Esophagus muscularis mucosa (tissue), 4 donors: ENCODE measurements around the gene BEST2. TPM values are rescaled to one million over a fixed set of nuclear protein-coding genes. Genes with fewer than 3 reads are reported as not detected.

Source experiments
- DNase-seq: peaks from one replicate; pipeline ENCODE4 v3.0.0-alpha.2; 2017; ENCODE audit errors: extremely low spot score
- H3K27ac ChIP-seq, 4 donors: fragments of 200-600 bp; sonication (generic); replicated peaks in 1 of 4; 1 replicate in 3 of 4; 2 replicates in 1 of 4; pipeline ENCODE4 v1.5.1; 2016 to 2019; ENCODE audit warnings: mild to moderate bottlenecking in 1 of 4
- H3K27me3 ChIP-seq, 4 donors: fragments of 200-600 bp; sonication (generic); one replicate each; pipeline versions ENCODE4 v1.5.1 to v1.6.0; 2016 to 2019
- H3K36me3 ChIP-seq, 4 donors: fragments of 200-600 bp; sonication (generic); one replicate each; pipeline ENCODE4 v1.5.1; 2016 to 2019
- H3K4me1 ChIP-seq, 4 donors: fragments of 200-600 bp; sonication (generic); one replicate each; pipeline ENCODE4 v1.5.1; 2016 to 2019
- H3K4me3 ChIP-seq, 4 donors: fragments of 200-600 bp; sonication (generic); 1 replicate in 2 of 4; 2 replicates in 2 of 4; pipeline ENCODE4 v1.5.1; 2016 to 2019; ENCODE audit warnings: mild to moderate bottlenecking in 4 of 4, moderate library complexity in 1 of 4
- H3K9me3 ChIP-seq, 4 donors: fragments of 200-600 bp; sonication (generic); 1 replicate in 3 of 4; 2 replicates in 1 of 4; pipeline ENCODE4 v1.5.1; 2016 to 2019
- CTCF ChIP-seq, 3 experiments: fragments of 200-600 bp in 2 of 3; fragments of 450-650 bp in 1 of 3; sonication (generic) in 2 of 3; IDR thresholded peaks; one replicate each; pipeline ENCODE4 v1.5.1; 2017 to 2019; ENCODE audit warnings: antibody characterized with exemption in 3 of 3, mild to moderate bottlenecking in 2 of 3, moderate library complexity in 1 of 3
- EP300 ChIP-seq: sonication (generic); formaldehyde crosslinking; IDR thresholded peaks from one replicate; pipeline ENCODE4 v1.6.1; 2017; ENCODE audit warnings: antibody characterized with exemption
- POLR2A ChIP-seq: fragments of 450-650 bp; IDR thresholded peaks from one replicate; pipeline ENCODE4 v1.6.1; 2017; ENCODE audit warnings: antibody characterized with exemption, moderate library complexity, mild to moderate bottlenecking, low read depth
- POLR2AphosphoS5 ChIP-seq, 2 donors: sonication (generic); formaldehyde crosslinking; IDR thresholded peaks; one replicate each; pipeline ENCODE4 v1.6.1; 2017; ENCODE audit warnings: antibody characterized with exemption in 2 of 2
- WGBS: methylation state at CpG from one replicate; pipeline ENCODE4 v1.1.5; 2018; 5-methylcytosine and 5-hydroxymethylcytosine counted together
- intact Hi-C: fragments of 100-400 bp; cut with DNase I; formaldehyde crosslinking; loops from one replicate; pipeline ENCODE4 v1.15.1; 2023
- total RNA-seq, 4 donors: library from RNA; depleted of rRNA; stranded (reverse); fragments of >200 nt; gene quantifications; one replicate each; pipeline versions ENCODE4 v1.1.0 to v1.2.1, GENCODE V29; 2016

The BEST2 gene
- total RNA-seq, 4 donors from 2014 or later, result not detected

DNA sequence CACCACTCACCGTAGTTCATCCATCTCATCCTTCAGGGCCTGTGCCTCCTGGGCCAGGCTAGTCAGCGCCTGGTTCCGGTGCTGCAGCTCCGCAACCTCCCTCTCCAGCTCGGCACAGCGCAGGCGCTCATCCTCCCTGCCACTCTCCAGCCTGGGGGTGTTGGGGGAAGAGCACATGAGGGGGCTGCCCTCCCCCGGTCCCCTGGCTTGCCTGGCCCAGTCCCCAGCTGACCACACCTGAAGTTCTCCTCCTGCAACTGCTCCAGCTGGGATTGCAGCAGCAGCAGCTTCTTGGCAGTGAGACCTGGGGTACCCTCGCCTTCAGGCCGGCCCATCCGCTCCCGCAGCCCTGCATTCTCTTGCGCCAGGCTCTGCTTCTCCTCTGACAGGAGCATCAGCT lies 19.3 kb downstream of the BEST2 start:
- TF ChIP-seq POLR2A (no peak), CTCF (IDR thresholded peaks at IDR 0.05) (no peak), EP300 (no peak), POLR2AphosphoS5 (IDR thresholded peaks at IDR 0.05) (no peak)
- Histone ChIP-seq H3K36me3 (peaks cover 0 to 35% (median 19%) of the 10 kb centered on the region in 4 donors), H3K27me3 (no peaks in the 10 kb centered on the region), H3K4me1 (peaks cover 9 to 24% (median 12%) of the 10 kb centered on the region in 4 donors), H3K9me3 (no peaks in the 10 kb centered on the region), H3K27ac (no peak overlapping the region), H3K4me3 (no peak overlapping the region)
- WGBS, result 96% methylated on average over 13 of the region's 13 CpGs
- intact Hi-C loops, result no loop called here
- DNase-seq, result no peak

GRCh38 chr19:12772323-12772722 lies 20.7 kb downstream of the BEST2 start:
- H3K27me3 ChIP-seq, result no peaks in the 10 kb centered on the region
- H3K9me3 ChIP-seq, result no peaks in the 10 kb centered on the region
- WGBS, result 81% methylated on average over 4 of the region's 4 CpGs
- H3K4me1 ChIP-seq, result peaks cover 16 to 26% (median 20%) of the 10 kb centered on the region in 4 donors
- H3K27ac ChIP-seq, result no peak overlapping the region
- peaks cover 0 to 32% (median 16%) of the 10 kb centered on the region in 4 donors for H3K36me3 ChIP-seq
- DNase-seq, result no peak
- TF ChIP-seq POLR2AphosphoS5 (IDR thresholded peaks at IDR 0.05) (no peak), CTCF (IDR thresholded peaks at IDR 0.05) (no peak), POLR2A (no peak), EP300 (no peak)
- intact Hi-C loops, result no loop called here
- H3K4me3 ChIP-seq, result no peak overlapping the region

DNA sequence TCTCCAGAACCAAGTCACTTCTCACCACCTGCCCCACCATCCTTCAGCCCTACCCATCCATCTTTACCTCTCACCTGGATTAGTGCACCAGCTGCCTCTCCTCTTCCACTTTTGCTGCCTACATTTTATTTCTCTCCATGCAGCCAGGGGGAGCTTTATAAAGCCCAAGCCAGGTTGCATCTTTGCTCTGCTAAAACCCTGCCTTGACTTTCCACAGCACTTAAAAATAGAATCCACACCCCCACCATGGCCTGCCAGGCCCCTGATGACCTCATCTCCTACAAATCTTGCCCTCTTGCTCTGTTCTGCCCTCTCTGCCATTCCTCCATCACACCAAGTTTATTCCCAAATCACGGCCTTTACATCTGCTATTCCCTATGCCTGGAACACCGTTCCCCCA lies 22.0 kb downstream of the BEST2 start:
- 85% methylated on average over 2 of the region's 2 CpGs for WGBS

DNA sequence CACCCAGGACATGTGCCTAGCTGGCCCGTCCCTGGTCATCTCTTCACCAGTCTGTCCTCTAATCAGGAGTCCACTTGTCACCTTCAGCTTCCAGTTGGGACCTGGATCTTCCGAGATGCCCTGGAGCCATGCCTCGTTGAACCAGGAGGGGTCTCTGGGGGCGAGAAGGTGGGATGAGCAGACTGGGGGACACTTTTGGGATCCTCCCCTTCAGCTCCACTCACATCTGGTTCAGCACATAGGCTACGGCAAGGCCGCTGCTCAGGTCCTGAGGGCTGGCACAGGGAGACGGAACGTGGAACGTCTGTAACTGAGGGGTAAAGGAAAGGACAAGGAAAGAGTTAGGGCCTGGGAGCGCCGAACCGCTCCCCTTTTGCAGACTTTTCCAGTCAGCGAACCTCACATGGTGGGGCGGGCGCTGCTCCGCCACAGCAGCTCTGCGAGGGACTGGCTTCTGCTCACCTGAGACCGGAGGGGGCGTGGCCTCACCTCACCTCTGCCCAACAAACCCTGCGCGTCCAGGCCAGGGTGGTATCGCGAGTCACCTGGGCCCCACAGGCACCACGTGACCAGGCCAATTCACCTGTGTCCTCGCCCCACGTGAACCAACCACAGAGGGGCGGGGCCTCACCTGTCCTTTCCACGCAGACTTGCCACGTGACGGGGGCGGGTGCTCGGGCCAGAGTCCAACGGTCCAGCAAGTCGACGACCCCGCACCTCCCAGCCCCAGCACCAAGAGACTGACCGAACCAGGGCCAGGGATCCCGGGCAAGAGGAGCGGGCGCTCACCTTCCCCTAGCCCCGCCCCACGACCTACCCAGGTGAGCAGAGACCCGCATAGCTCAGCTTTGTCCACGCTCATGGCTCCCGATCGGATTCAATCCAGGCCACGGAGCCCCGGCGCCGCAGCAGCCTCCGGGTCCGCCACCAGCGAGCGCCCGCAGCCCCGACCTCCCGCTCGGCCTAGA lies 23.3 kb downstream of the BEST2 start, which contains the start of gene HOOK2:
HOOK2 (minus strand) TSS at position 965 of the 968 bp plus-strand sequence; CDS start at position 862, 103 bp downstream.
- Histone ChIP-seq H3K27ac (peak within 1 kb of the TSS; percentile 76 to 96 (median 95)), H3K4me1 (peaks cover 38 to 47% (median 44%) of the 10 kb centered on the region in 4 donors), H3K9me3 (no peaks in the 10 kb centered on the region), H3K4me3 (peak within 1 kb of the TSS; percentile 64 to 87 (median 69)), H3K27me3 (no peaks in the 10 kb centered on the region), H3K36me3 (peaks cover 0 to 14% (median 11%) of the 10 kb centered on the region in 4 donors)
- 24% methylated on average over 26 of the region's 58 CpGs for WGBS
- intact Hi-C loops, result no loop called here
- TF ChIP-seq POLR2AphosphoS5 (IDR thresholded peaks at IDR 0.05) (no peak), POLR2A (no peak), CTCF (IDR thresholded peaks at IDR 0.05) (no peak), EP300 (no peak)
- DNase-seq, result no peak

More for the DNA sequence above, 22.0 kb downstream of the BEST2 start:
- Histone ChIP-seq H3K9me3 (no peaks in the 10 kb centered on the region), H3K27me3 (no peaks in the 10 kb centered on the region), H3K27ac (no peak overlapping the region), H3K36me3 (peaks cover 0 to 22% (median 13%) of the 10 kb centered on the region in 4 donors), H3K4me3 (no peak overlapping the region), H3K4me1 (peaks cover 25 to 34% (median 31%) of the 10 kb centered on the region in 4 donors)
- DNase-seq, result no peak
- intact Hi-C loops, result no loop called here
- TF ChIP-seq POLR2AphosphoS5 (IDR thresholded peaks at IDR 0.05), result no peak
- no peak for TF ChIP-seq CTCF (IDR thresholded peaks at IDR 0.05)
- no peak for TF ChIP-seq EP300
- no peak for TF ChIP-seq POLR2A
